Spleen (tissue), 11 donors: ENCODE measurements around the gene GRK5. TPM values are rescaled to one million over a fixed set of nuclear protein-coding genes. Genes with fewer than 3 reads are reported as not detected.
"Not testable (repeated sequence)": the region's sequence is repeated elsewhere in the genome, so short reads cannot be mapped to it uniquely, and the experiment has no call there.

ENCODE experiments used
- DNase-seq: peaks from one replicate; pipeline ENCODE4 v3.0.0-alpha.2; 2020
- H3K27ac ChIP-seq, 8 donors: fragments of 200-600 bp; sonication (generic) in 7 of 8; 1 replicate in 4 of 8; 2 replicates in 4 of 8; pipeline versions ENCODE4 v1.5.0 to v1.8.0; 2016 to 2021; ENCODE audit warnings: inconsistent platforms in 4 of 8, mild to moderate bottlenecking in 4 of 8, moderate library complexity in 1 of 8
- H3K27me3 ChIP-seq, 7 donors: fragments of 200-600 bp; sonication (generic) in 6 of 7; replicated peaks in 1 of 7; 1 replicate in 4 of 7; 2 replicates in 3 of 7; pipeline versions ENCODE4 v1.5.0 to v1.8.0; 2016 to 2021; ENCODE audit warnings: inconsistent platforms in 3 of 7, mild to moderate bottlenecking in 1 of 7
- H3K36me3 ChIP-seq, 6 donors: fragments of 200-600 bp; sonication (generic) in 5 of 6; 1 replicate in 4 of 6; 2 replicates in 2 of 6; pipeline versions ENCODE4 v1.5.0 to v1.8.0; 2016 to 2021; ENCODE audit warnings: inconsistent platforms in 2 of 6
- H3K4me1 ChIP-seq, 6 donors: fragments of 200-600 bp; sonication (generic) in 5 of 6; 1 replicate in 3 of 6; 2 replicates in 3 of 6; pipeline versions ENCODE4 v1.5.0 to v1.8.0; 2016 to 2021; ENCODE audit warnings: inconsistent platforms in 3 of 6
- H3K4me3 ChIP-seq, 8 donors: fragments of 200-600 bp; sonication (generic) in 7 of 8; 1 replicate in 4 of 8; 2 replicates in 4 of 8; pipeline versions ENCODE4 v1.5.0 to v1.8.0; 2016 to 2021; ENCODE audit warnings: inconsistent platforms in 4 of 8, mild to moderate bottlenecking in 4 of 8, moderate library complexity in 2 of 8
- H3K9me3 ChIP-seq, 8 donors: fragments of 200-600 bp; sonication (generic) in 7 of 8; 1 replicate in 4 of 8; 2 replicates in 4 of 8; pipeline versions ENCODE4 v1.5.0 to v1.8.0; 2016 to 2021; ENCODE audit warnings: inconsistent platforms in 4 of 8
- CTCF ChIP-seq, 11 experiments: fragments of 200-600 bp in 7 of 11; fragments of 450-650 bp in 4 of 11; sonication (generic) in 4 of 11; IDR thresholded peaks in 8 of 11; conservative IDR thresholded peaks in 3 of 11; 1 replicate in 7 of 11; 2 replicates in 4 of 11; pipeline versions ENCODE4 v1.4.0 to v1.8.0; 2016 to 2021; ENCODE audit warnings: antibody characterized with exemption in 11 of 11, inconsistent platforms in 4 of 11, mild to moderate bottlenecking in 1 of 11
- POLR2A ChIP-seq, 3 donors: fragments of 450-650 bp; IDR thresholded peaks; one replicate each; pipeline ENCODE4 v1.5.1; 2017; ENCODE audit warnings: antibody characterized with exemption in 3 of 3, mild to moderate bottlenecking in 1 of 3
- POLR2AphosphoS5 ChIP-seq, 3 donors: sonication (generic); formaldehyde crosslinking; IDR thresholded peaks; one replicate each; pipeline ENCODE4 v1.5.1; 2017; ENCODE audit warnings: antibody characterized with exemption in 3 of 3
- WGBS, 5 donors: extraction: QIAGEN DNeasy Blood & Tissue Kit in 3 of 5; methylation state at CpG; one replicate each; pipeline versions ENCODE4 v1.1.5 to v1.1.7; 2013 to 2018; 5-methylcytosine and 5-hydroxymethylcytosine counted together
- intact Hi-C: fragments of 100-400 bp; cut with DNase I; formaldehyde crosslinking; loops from one replicate; pipeline ENCODE4 v1.15.0; 2023; ENCODE audit warnings: low total_unique reads
- polyA plus RNA-seq, 3 donors: library from polyadenylated mRNA; stranded (reverse); fragments of 200-250 nt; gene quantifications; one replicate each; pipeline ENCODE4 v1.2.1, GENCODE V29; 2013
- total RNA-seq, 7 donors: library from RNA; depleted of rRNA in 3 of 7; stranded (reverse); fragments of >200 nt in 3 of 7; fragmentation: NEBNext Ultra II Directional in 4 of 7; extraction: Animal tissue kit (Norgen Biotek cat#: 25700) in 4 of 7; gene quantifications; one replicate each; pipeline versions ENCODE4 v1.1.0 to v1.2.1, GENCODE V29; 2016 to 2021
- donor health status: healthy with polysubstance abuse.
- donor health status: DM: no; HTN: no; CAD: no; lungs with moderate emphysema.
- donor health status: DM: no; HTN: no; CAD: no.
- donor health status: Bipolar disorder and iron deficiency.
- donor health status: healthy.
- donor health status: DM: no; HTN: no; CAD: no.
- donor health status: DM: yes; HTN: yes; CAD: no.

GRK5 gene
- total and polyA plus RNA-seq, 10 donors = 15.5 to 85.2 (median 52.1) TPM

GRCh38 chr10:119256897-119257296 is 49.5 kb downstream of the GRK5 start:
- intact Hi-C loops = no loop called here
- H3K27ac ChIP-seq = no peak overlapping the region

GRCh38 chr10:119257899-119258419 is 50.6 kb downstream of the GRK5 start:
- H3K4me3 ChIP-seq = no peak overlapping the region
- TF ChIP-seq POLR2AphosphoS5 (IDR thresholded peaks at IDR 0.05) (no peak), POLR2A (IDR thresholded peaks at IDR 0.05) (no peak)
- 83 to 91% (median 84%) methylated on average over 4 of the region's 4 CpGs for WGBS, 5 donors
- no peak for DNase-seq
- peaks cover 0 to 62% (median 35%) of the 10 kb centered on the region in 6 donors for H3K4me1 ChIP-seq
- intact Hi-C loops = no loop called here
- H3K36me3 ChIP-seq = peaks cover 0 to 10% (median 0%) of the 10 kb centered on the region in 6 donors
- no peaks in the 10 kb centered on the region for H3K9me3 ChIP-seq
- H3K27ac ChIP-seq = no peak overlapping the region
- H3K27me3 ChIP-seq = no peaks in the 10 kb centered on the region

More at GRCh38 chr10:119256897-119257296, 49.5 kb downstream of the GRK5 start:
- TF ChIP-seq CTCF (IDR thresholded peaks at IDR 0.05 in 8 of 11, conservative IDR thresholded peaks at IDR 0.05 in 3 of 11) = no peak
- TF ChIP-seq POLR2AphosphoS5 (IDR thresholded peaks at IDR 0.05) = no peak
- TF ChIP-seq POLR2A (IDR thresholded peaks at IDR 0.05) = no peak
- Histone ChIP-seq H3K36me3 (peaks cover 0 to 10% (median 0%) of the 10 kb centered on the region in 6 donors), H3K4me3 (no peak overlapping the region), H3K9me3 (no peaks in the 10 kb centered on the region), H3K27me3 (no peaks in the 10 kb centered on the region), H3K4me1 (peaks cover 0 to 66% (median 40%) of the 10 kb centered on the region in 6 donors)
- 93 to 99% (median 95%) methylated on average over 5 of the region's 5 CpGs for WGBS, 5 donors
- DNase-seq = no peak

GRCh38 chr10:119259345-119259744 is 52.0 kb downstream of the GRK5 start:
- Histone ChIP-seq H3K36me3 (peaks cover 0 to 10% (median 0%) of the 10 kb centered on the region in 6 donors), H3K4me3 (no peak overlapping the region), H3K27me3 (no peaks in the 10 kb centered on the region), H3K4me1 (peaks cover 5 to 61% (median 32%) of the 10 kb centered on the region in 6 donors), H3K9me3 (no peaks in the 10 kb centered on the region), H3K27ac (no peak overlapping the region)
- intact Hi-C loops = no loop called here
- TF ChIP-seq POLR2A (IDR thresholded peaks at IDR 0.05) (no peak), CTCF (IDR thresholded peaks at IDR 0.05 in 8 of 11, conservative IDR thresholded peaks at IDR 0.05 in 3 of 11) (no peak), POLR2AphosphoS5 (IDR thresholded peaks at IDR 0.05) (no peak)
- DNase-seq = peak; percentile 46
- WGBS, 5 donors = 95 to 100% (median 97%) methylated on average over 3 of the region's 3 CpGs

- intact Hi-C loops = loop anchor here (10.0 kb wide), 1 partner anchor 46 kb away; no protein-coding TSS in a partner anchor
- not testable (repeated sequence) for H3K36me3 ChIP-seq, H3K4me3 ChIP-seq, H3K27ac ChIP-seq, H3K9me3 ChIP-seq, H3K27me3 ChIP-seq
- peak; percentile 29 for DNase-seq
- WGBS, 5 donors = 94 to 99% (median 97%) methylated on average over 16 to 28 of the region's 34 CpGs
- peaks cover 8 to 61% (median 37%) of the 10 kb centered on the region in 6 donors for H3K4me1 ChIP-seq
Observed at GRCh38 chr10:119261016-119261415, 53.6 kb downstream of the GRK5 start.

GRCh38 chr10:119263951-119264617 is 56.7 kb downstream of the GRK5 start:
- intact Hi-C loops = loop anchor here (10.0 kb wide), 1 partner anchor 49 kb away; no protein-coding TSS in a partner anchor
- TF ChIP-seq POLR2AphosphoS5 (IDR thresholded peaks at IDR 0.05) = peak in 1 of 3 donors; percentile 76
- TF ChIP-seq CTCF (IDR thresholded peaks at IDR 0.05 in 8 of 11, conservative IDR thresholded peaks at IDR 0.05 in 3 of 11) = no peak
- H3K27me3 ChIP-seq = no peaks in the 10 kb centered on the region
- WGBS, 5 donors = 54 to 72% (median 65%) methylated on average over 4 of the region's 4 CpGs
- no peak overlapping the region for H3K4me3 ChIP-seq
- peak; percentile 49 for DNase-seq
- H3K36me3 ChIP-seq = peaks cover 0 to 7% (median 0%) of the 10 kb centered on the region in 6 donors
- H3K27ac ChIP-seq = peak overlapping the region in 7 of 8 donors; percentile 30 to 81 (median 64)
- H3K4me1 ChIP-seq = peaks cover 13 to 71% (median 43%) of the 10 kb centered on the region in 6 donors
- no peaks in the 10 kb centered on the region for H3K9me3 ChIP-seq
